CD14-positive monocyte (primary cell): ENCODE data around the gene BRMS1L. TPM values are rescaled to one million over a fixed set of nuclear protein-coding genes. Genes with fewer than 3 reads are reported as not detected.

Experiments
- DNase-seq, 3 donors: peaks; one replicate each; pipeline ENCODE4 v3.0.0-alpha.2; 2011 to 2022
- H2AFZ ChIP-seq: 2 replicates; pipeline ENCODE4 v1.6.0; 2012; ENCODE audit warnings: mild to moderate bottlenecking, low read depth, low read length, inconsistent platforms; ENCODE audit not compliant: insufficient read depth, poor library complexity, severe bottlenecking
- H3K27ac ChIP-seq, 2 donors: 1 replicate in 1 of 2; 2 replicates in 1 of 2; pipeline ENCODE4 v1.5.1; 2012 to 2013; ENCODE audit warnings: low read length in 2 of 2, control low read depth in 1 of 2, inconsistent platforms in 1 of 2, low read depth in 1 of 2, mild to moderate bottlenecking in 1 of 2
- H3K27me3 ChIP-seq, 2 donors: one replicate each; pipeline versions ENCODE4 v1.6.0 to v1.6.1; 2011 to 2013; ENCODE audit warnings: low read length in 2 of 2; ENCODE audit not compliant: control insufficient read depth in 2 of 2, insufficient read depth in 2 of 2
- H3K36me3 ChIP-seq, 2 donors: replicated peaks in 1 of 2; 1 replicate in 1 of 2; 2 replicates in 1 of 2; pipeline versions ENCODE4 v1.5.1 to v1.6.1; 2012 to 2013; ENCODE audit warnings: low read length in 2 of 2, control low read depth in 1 of 2, inconsistent platforms in 1 of 2, mild to moderate bottlenecking in 1 of 2; ENCODE audit not compliant: insufficient read depth in 2 of 2, control insufficient read depth in 1 of 2
- H3K4me1 ChIP-seq, 2 donors: 1 replicate in 1 of 2; 2 replicates in 1 of 2; pipeline versions ENCODE4 v1.5.1 to v1.6.1; 2012 to 2013; ENCODE audit warnings: low read length in 2 of 2, control low read depth in 1 of 2, inconsistent platforms in 1 of 2, mild to moderate bottlenecking in 1 of 2, moderate library complexity in 1 of 2; ENCODE audit not compliant: insufficient read depth in 2 of 2, control insufficient read depth in 1 of 2
- H3K4me2 ChIP-seq: replicated peaks from 2 replicates; pipeline ENCODE3; 2012; ENCODE audit warnings: low read length, moderate library complexity, mild to moderate bottlenecking; ENCODE audit not compliant: poor library complexity, severe bottlenecking; ENCODE audit errors: extremely low read depth
- H3K4me3 ChIP-seq, 3 experiments: fragments of 200-600 bp in 1 of 3; sonication (generic) in 1 of 3; replicated peaks in 1 of 3; 1 replicate in 2 of 3; 2 replicates in 1 of 3; pipeline ENCODE4 v1.5.1; 2011 to 2013; ENCODE audit warnings: low read length in 3 of 3, mild to moderate bottlenecking in 3 of 3, control low read depth in 2 of 3, low read depth in 2 of 3, inconsistent platforms in 1 of 3, moderate library complexity in 1 of 3
- H3K79me2 ChIP-seq: 2 replicates; pipeline ENCODE4 v1.6.0; 2012; ENCODE audit warnings: mild to moderate bottlenecking, control low read depth, inconsistent platforms, low read length, moderate library complexity; ENCODE audit not compliant: insufficient read depth
- H3K9ac ChIP-seq: 2 replicates; pipeline ENCODE4 v1.6.0; 2017; ENCODE audit warnings: low read length, mild to moderate bottlenecking; ENCODE audit not compliant: insufficient read depth, poor library complexity, severe bottlenecking
- H3K9me3 ChIP-seq, 2 donors: replicated peaks in 1 of 2; 1 replicate in 1 of 2; 2 replicates in 1 of 2; pipeline versions ENCODE4 v1.5.1 to v1.6.1; 2012 to 2013; ENCODE audit warnings: low read length in 2 of 2, control low read depth in 1 of 2; ENCODE audit not compliant: control insufficient read depth in 1 of 2, insufficient read depth in 1 of 2
- H4K20me1 ChIP-seq: 2 replicates; pipeline ENCODE4 v1.6.0; 2012; ENCODE audit warnings: mild to moderate bottlenecking, low read length, control low read depth, moderate library complexity; ENCODE audit not compliant: insufficient read depth
- H3K27ac Mint-ChIP-seq, 7 donors: one replicate each; pipeline ENCODE4 v1.8.0; 2020; ENCODE audit warnings: mild to moderate bottlenecking in 7 of 7, mixed read lengths in 7 of 7, moderate library complexity in 6 of 7, inconsistent platforms in 2 of 7
- H3K27me3 Mint-ChIP-seq, 3 donors: one replicate each; pipeline ENCODE4 v1.8.0; 2021 to 2022; ENCODE audit warnings: low read depth in 3 of 3, mild to moderate bottlenecking in 3 of 3, mixed read lengths in 3 of 3, moderate library complexity in 3 of 3, inconsistent platforms in 1 of 3
- H3K36me3 Mint-ChIP-seq, 2 donors: one replicate each; pipeline ENCODE4 v1.8.0; 2020; ENCODE audit warnings: mixed read lengths in 2 of 2, inconsistent platforms in 1 of 2, mild to moderate bottlenecking in 1 of 2
- H3K4me1 Mint-ChIP-seq: one replicate; pipeline ENCODE4 v1.8.0; 2020; ENCODE audit warnings: mild to moderate bottlenecking, mixed read lengths
- H3K4me3 Mint-ChIP-seq, 2 donors: one replicate each; pipeline ENCODE4 v1.8.0; 2020; ENCODE audit warnings: mild to moderate bottlenecking in 2 of 2, mixed read lengths in 2 of 2, moderate library complexity in 1 of 2
- H3K9me3 Mint-ChIP-seq, 7 donors: one replicate each; pipeline ENCODE4 v1.8.0; 2020 to 2022; ENCODE audit warnings: mixed read lengths in 7 of 7, mild to moderate bottlenecking in 6 of 7, moderate library complexity in 6 of 7, inconsistent platforms in 2 of 7
- CTCF ChIP-seq: fragments of 200-600 bp; IDR thresholded peaks from one replicate; pipeline ENCODE4 v1.8.0; 2022; ENCODE audit warnings: antibody characterized with exemption, mild to moderate bottlenecking
- WGBS: methylation state at CpG from one replicate; pipeline ENCODE4 v1.1.5; 2013; ENCODE audit warnings: missing lambda C conversion rate; ENCODE audit not compliant: insufficient coverage; 5-methylcytosine and 5-hydroxymethylcytosine counted together
- intact Hi-C, 2 donors: fragments of 100-400 bp; cut with micrococcal nuclease; formaldehyde crosslinking; loops; one replicate each; pipeline versions ENCODE4 v1.15.0 to v1.15.1; 2023
- polyA plus RNA-seq, 3 donors: library from polyadenylated mRNA; depleted of rRNA in 1 of 3; unstranded in 2 of 3; stranded (reverse) in 1 of 3; fragments of 300-500 nt in 2 of 3; fragments of >200 nt in 1 of 3; fragmentation: Illumina TruSeq in 2 of 3; gene quantifications; 1 replicate in 2 of 3; 2 replicates in 1 of 3; pipeline ENCODE4 v1.2.3, GENCODE V29; 2012 to 2021

BRMS1L gene
- polyA plus RNA-seq, 3 donors: 0.86 to 2.1 (median 1.7) TPM

GRCh38 chr14:35797796-35798195 is 28.3 kb upstream of the BRMS1L start:
- no peak overlapping the region for H2AFZ ChIP-seq
- 100% methylated on average over 4 of the region's 6 CpGs for WGBS
- no peaks in the 10 kb centered on the region for H3K79me2 ChIP-seq
- H3K36me3 Mint-ChIP-seq: peaks cover 0 to 3% of the 10 kb centered on the region in 2 donors
- peaks cover 4% of the 10 kb centered on the region for H3K4me1 Mint-ChIP-seq
- H3K27me3 ChIP-seq: no peaks in the 10 kb centered on the region
- intact Hi-C loops: no loop called here
- no peak for TF ChIP-seq CTCF
- peaks cover 0 to 3% (median 0%) of the 10 kb centered on the region in 7 donors for H3K9me3 Mint-ChIP-seq
- no peaks in the 10 kb centered on the region for H3K36me3 ChIP-seq
- H3K4me3 Mint-ChIP-seq: no peak overlapping the region
- H3K27ac Mint-ChIP-seq: no peak overlapping the region
- no peak overlapping the region for H3K9ac ChIP-seq
- H3K4me2 ChIP-seq: no peak overlapping the region
- H3K4me3 ChIP-seq: no peak overlapping the region
- H4K20me1 ChIP-seq: peaks cover 13% of the 10 kb centered on the region
- H3K27ac ChIP-seq: no peak overlapping the region
- H3K4me1 ChIP-seq: no peaks in the 10 kb centered on the region
- peaks cover 0 to 4% (median 1%) of the 10 kb centered on the region in 3 donors for H3K27me3 Mint-ChIP-seq
- no peak for DNase-seq
- H3K9me3 ChIP-seq: no peaks in the 10 kb centered on the region

- Histone ChIP-seq H3K27me3 (no peaks in the 10 kb centered on the region), H4K20me1 (no peaks in the 10 kb centered on the region), H3K27ac (no peak overlapping the region), H3K4me1 (peaks cover 9 to 16% of the 10 kb centered on the region in 2 donors), H3K9ac (no peak overlapping the region), H2AFZ (no peak overlapping the region), H3K79me2 (peaks cover 19% of the 10 kb centered on the region), H3K9me3 (no peaks in the 10 kb centered on the region), H3K4me3 (no peak overlapping the region), H3K36me3 (no peaks in the 10 kb centered on the region), H3K4me2 (no peak overlapping the region)
- peaks cover 0 to 5% (median 4%) of the 10 kb centered on the region in 3 donors for H3K27me3 Mint-ChIP-seq
- DNase-seq: no peak
- H3K4me3 Mint-ChIP-seq: no peak overlapping the region
- no peak overlapping the region for H3K27ac Mint-ChIP-seq
- H3K36me3 Mint-ChIP-seq: no peaks in the 10 kb centered on the region
- peaks cover 0 to 5% (median 0%) of the 10 kb centered on the region in 7 donors for H3K9me3 Mint-ChIP-seq
- WGBS: 100% methylated on average over 1 of the region's 2 CpGs
- intact Hi-C loops: no loop called here
- H3K4me1 Mint-ChIP-seq: peaks cover 22% of the 10 kb centered on the region
- TF ChIP-seq CTCF: no peak
These were observed 19.9 kb upstream of the BRMS1L start for GRCh38 chr14:35806006-35806907.
